Measurements from ENCODE around the gene PTPRM. TPM values are rescaled to one million over a fixed set of nuclear protein-coding genes. Genes with fewer than 3 reads are reported as not detected.
A peak's percentile ranks its signal among the peaks of the same experiment; 100 is the strongest.

The PTPRM gene
- total RNA-seq, 4 donors from 2014 or later = 62.7 to 94.0 (median 76.0) TPM

GRCh38 chr18:7919565-7919964 lies 352.4 kb downstream of the PTPRM start:
- intact Hi-C loops (cut with DNase I) = no loop called here
- whole genome bisulfite sequencing = 93% methylated on average over 2 of the region's 2 CpGs

GRCh38 chr18:7921938-7922587 lies 354.9 kb downstream of the PTPRM start:
- H3K27ac ChIP-seq (replicated peaks in 1 of 4) = peak overlapping the region in 2 of 4 donors; percentile 22 to 39
- H3K4me1 ChIP-seq = peaks cover 18 to 37% (median 27%) of the 10 kb centered on the region in 4 donors
- 53% methylated on average over 3 of the region's 3 CpGs for WGBS
- H3K9me3 ChIP-seq = peaks cover 0 to 3% (median 0%) of the 10 kb centered on the region in 4 donors
- H3K27me3 ChIP-seq = no peaks in the 10 kb centered on the region
- no peaks in the 10 kb centered on the region for H3K36me3 ChIP-seq
- no peak for DNase-seq (ENCODE audit: extremely low spot score)
- intact Hi-C loops (cut with DNase I) = no loop called here
- TF ChIP-seq CTCF (IDR thresholded peaks at IDR 0.05) = no peak
- TF ChIP-seq EP300 (IDR thresholded peaks at IDR 0.05) = no peak
- TF ChIP-seq POLR2AphosphoS5 (IDR thresholded peaks at IDR 0.05) = peak in 1 of 2 donors; percentile 21
- TF ChIP-seq POLR2A (IDR thresholded peaks at IDR 0.05; ENCODE audit: low read depth) = no peak
- no peak overlapping the region for H3K4me3 ChIP-seq

More at GRCh38 chr18:7919565-7919964, 352.4 kb downstream of the PTPRM start:
- DNase-seq (ENCODE audit: extremely low spot score) = no peak
- H3K27me3 ChIP-seq = no peaks in the 10 kb centered on the region
- H3K4me1 ChIP-seq = peaks cover 26 to 37% (median 33%) of the 10 kb centered on the region in 4 donors
- peaks cover 0 to 3% (median 0%) of the 10 kb centered on the region in 4 donors for H3K9me3 ChIP-seq
- H3K36me3 ChIP-seq = no peaks in the 10 kb centered on the region
- no peak overlapping the region for H3K27ac ChIP-seq (replicated peaks in 1 of 4)
- no peak overlapping the region for H3K4me3 ChIP-seq
- TF ChIP-seq POLR2A (IDR thresholded peaks at IDR 0.05; ENCODE audit: low read depth) (no peak), POLR2AphosphoS5 (IDR thresholded peaks at IDR 0.05) (no peak), CTCF (IDR thresholded peaks at IDR 0.05) (no peak), EP300 (IDR thresholded peaks at IDR 0.05) (no peak)

- peaks cover 0 to 5% (median 0%) of the 10 kb centered on the region in 4 donors for H3K36me3 ChIP-seq
- H3K9me3 ChIP-seq = peaks cover 0 to 3% (median 0%) of the 10 kb centered on the region in 4 donors
- peaks cover 18 to 44% (median 32%) of the 10 kb centered on the region in 4 donors for H3K4me1 ChIP-seq
- no peak overlapping the region for H3K4me3 ChIP-seq
- 100% methylated on average over 4 of the region's 4 CpGs for WGBS
- DNase-seq (ENCODE audit: extremely low spot score) = no peak
- intact Hi-C loops (cut with DNase I) = no loop called here
- no peak for TF ChIP-seq POLR2AphosphoS5 (IDR thresholded peaks at IDR 0.05)
- TF ChIP-seq POLR2A (IDR thresholded peaks at IDR 0.05; ENCODE audit: low read depth) = no peak
- no peak for TF ChIP-seq EP300 (IDR thresholded peaks at IDR 0.05)
- no peak for TF ChIP-seq CTCF (IDR thresholded peaks at IDR 0.05)
- no peaks in the 10 kb centered on the region for H3K27me3 ChIP-seq
- peak overlapping the region in 1 of 4 donors; percentile 6 for H3K27ac ChIP-seq (replicated peaks in 1 of 4)
Measured at GRCh38 chr18:7923105-7923504, 356.0 kb downstream of the PTPRM start.

- H3K27me3 ChIP-seq = no peaks in the 10 kb centered on the region
- no peak for TF ChIP-seq POLR2A (IDR thresholded peaks at IDR 0.05; ENCODE audit: low read depth)
- no peak for TF ChIP-seq EP300 (IDR thresholded peaks at IDR 0.05)
- TF ChIP-seq POLR2AphosphoS5 (IDR thresholded peaks at IDR 0.05) = no peak
- TF ChIP-seq CTCF (IDR thresholded peaks at IDR 0.05) = no peak
- peaks cover 0 to 5% (median 0%) of the 10 kb centered on the region in 4 donors for H3K36me3 ChIP-seq
- peaks cover 0 to 3% (median 0%) of the 10 kb centered on the region in 4 donors for H3K9me3 ChIP-seq
- intact Hi-C loops (cut with DNase I) = no loop called here
- DNase-seq (ENCODE audit: extremely low spot score) = no peak
- no peak overlapping the region for H3K4me3 ChIP-seq
- 97% methylated on average over 5 of the region's 5 CpGs for WGBS
- no peak overlapping the region for H3K27ac ChIP-seq (replicated peaks in 1 of 4)
- peaks cover 18 to 44% (median 32%) of the 10 kb centered on the region in 4 donors for H3K4me1 ChIP-seq
Measured at GRCh38 chr18:7924616-7925015, 357.5 kb downstream of the PTPRM start.

Data from esophagus muscularis mucosa (tissue), 4 donors.